GM19397 (cell line): ENCODE data around the gene FSTL5.
"Not testable (repeated sequence)": the region's sequence is repeated elsewhere in the genome, so short reads cannot be mapped to it uniquely, and the experiment has no call there.

ENCODE experiments used
- ATAC-seq: cut with Tn5 transposase; IDR thresholded peaks from one replicate; pipeline ENCODE4 v1.9.1; 2021; ENCODE audit warnings: mild to moderate bottlenecking, moderate library complexity; ENCODE audit not compliant: unreplicated experiment

FSTL5 gene

GRCh38 chr4:161856711-161857326 lies 307.0 kb downstream of the FSTL5 start:
- no peak for ATAC-seq

DNA sequence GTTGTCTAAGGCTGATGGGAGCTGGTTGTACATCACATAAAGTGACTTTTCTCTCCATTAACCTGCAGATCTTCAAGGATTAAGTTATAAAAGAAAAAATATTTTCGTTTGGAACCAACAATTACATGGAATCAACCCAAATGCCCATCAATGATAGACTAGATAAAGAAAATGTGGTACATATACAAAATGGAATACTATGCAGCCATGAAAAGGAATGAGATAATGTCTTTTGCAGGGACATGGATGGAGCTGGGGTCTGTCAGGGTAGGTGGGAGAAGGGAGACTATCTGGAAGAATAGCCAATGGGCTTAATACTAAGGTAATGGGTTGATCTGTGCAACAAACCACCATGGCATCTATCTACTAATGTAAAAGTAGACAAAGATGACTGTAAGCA lies 313.2 kb downstream of the FSTL5 start:
- ATAC-seq, result no peak

GRCh38 chr4:161841759-161842158 lies 322.0 kb downstream of the FSTL5 start:
- no peak for ATAC-seq

DNA sequence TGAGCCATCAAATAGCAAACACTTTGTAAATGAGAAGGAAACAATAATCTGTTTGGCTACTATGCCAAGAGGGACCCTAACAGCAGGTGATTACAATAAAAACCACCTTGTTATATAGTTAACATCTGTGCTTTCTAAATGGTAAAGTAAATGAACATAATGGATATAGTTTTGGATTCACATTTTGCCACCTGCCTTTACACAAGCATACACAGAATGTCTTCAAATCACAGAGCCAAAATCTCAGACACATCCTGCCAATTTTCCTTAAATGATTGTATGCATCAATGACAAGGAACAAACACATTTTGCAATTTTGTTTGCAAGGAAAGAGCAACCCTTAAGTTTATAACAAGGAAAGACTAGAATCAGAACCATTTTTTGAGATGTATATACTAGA lies 334.2 kb downstream of the FSTL5 start:
- no peak for ATAC-seq

- ATAC-seq, result peak; percentile 61
These were observed 335.7 kb downstream of the FSTL5 start for GRCh38 chr4:161828061-161828460.

- no peak for ATAC-seq
These were observed 336.8 kb downstream of the FSTL5 start for GRCh38 chr4:161827013-161827412.

GRCh38 chr4:161823450-161823849 lies 340.4 kb downstream of the FSTL5 start:
- no peak for ATAC-seq

DNA sequence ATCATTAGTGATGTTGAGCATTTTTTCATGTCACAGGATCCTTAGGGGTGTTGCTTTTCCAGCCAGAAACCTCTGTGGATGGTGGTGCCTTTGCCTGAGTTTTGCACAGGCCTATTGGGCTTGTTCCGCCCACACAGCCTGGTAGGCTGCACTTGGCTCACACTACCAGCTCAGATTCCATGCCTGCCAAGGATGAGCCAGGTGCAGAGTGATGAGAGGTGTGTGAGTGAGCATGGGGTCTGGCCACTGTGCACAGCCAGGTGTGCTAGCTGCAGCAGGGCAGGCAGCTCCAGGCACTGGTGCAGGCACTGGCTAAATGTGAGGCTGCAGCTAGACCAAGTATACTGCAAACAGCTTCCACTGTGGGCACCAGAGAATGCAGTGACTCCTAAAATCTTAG lies 341.6 kb downstream of the FSTL5 start:
- ATAC-seq, result no peak

DNA sequence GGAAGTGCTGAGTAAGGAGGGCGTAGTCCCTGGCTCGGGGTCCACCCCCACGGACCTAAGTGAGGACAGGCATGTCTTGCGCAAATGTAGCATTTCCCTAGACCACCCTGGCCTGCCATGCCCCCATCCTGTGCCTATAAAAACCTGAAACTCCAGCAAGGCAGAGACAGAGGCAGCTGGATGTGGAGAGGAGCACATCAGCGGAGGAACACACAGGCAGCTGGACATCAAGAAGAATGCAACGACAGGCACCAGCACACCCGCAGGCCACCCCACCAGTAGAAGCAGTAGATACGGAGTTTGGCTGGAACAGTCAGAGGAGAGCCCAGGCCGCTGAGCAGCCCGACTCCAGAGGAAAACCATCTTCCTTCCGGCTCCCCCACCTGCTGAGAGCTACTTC lies 345.9 kb downstream of the FSTL5 start:
- ATAC-seq, result no peak

- ATAC-seq, result no peak
These were observed 346.8 kb downstream of the FSTL5 start for GRCh38 chr4:161816958-161817357.

GRCh38 chr4:161815841-161816240 lies 348.0 kb downstream of the FSTL5 start:
- ATAC-seq, result no peak

GRCh38 chr4:161813889-161814288 lies 349.9 kb downstream of the FSTL5 start:
- no peak for ATAC-seq

GRCh38 chr4:161813389-161813788 lies 350.4 kb downstream of the FSTL5 start:
- no peak for ATAC-seq

GRCh38 chr4:161803171-161803570 lies 360.6 kb downstream of the FSTL5 start:
- ATAC-seq, result no peak

DNA sequence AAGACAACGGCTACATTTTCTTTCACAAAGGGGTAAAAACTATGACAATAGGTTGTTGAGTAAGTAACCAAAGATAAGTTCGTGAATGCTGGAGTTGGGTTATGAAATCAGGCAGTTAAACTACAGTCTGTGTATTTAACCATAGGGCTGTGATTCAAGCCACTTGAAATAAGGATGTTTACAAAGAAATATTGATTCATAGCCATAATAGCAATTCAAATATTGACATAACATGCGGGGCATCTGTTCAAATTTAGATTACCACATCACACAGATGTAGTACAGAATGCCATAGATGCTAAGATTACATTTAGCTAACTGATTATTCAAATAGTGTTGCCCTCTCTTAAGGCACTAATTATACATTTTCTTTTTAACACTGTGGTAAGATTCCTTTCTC lies 364.1 kb downstream of the FSTL5 start:
- ATAC-seq, result no peak

DNA sequence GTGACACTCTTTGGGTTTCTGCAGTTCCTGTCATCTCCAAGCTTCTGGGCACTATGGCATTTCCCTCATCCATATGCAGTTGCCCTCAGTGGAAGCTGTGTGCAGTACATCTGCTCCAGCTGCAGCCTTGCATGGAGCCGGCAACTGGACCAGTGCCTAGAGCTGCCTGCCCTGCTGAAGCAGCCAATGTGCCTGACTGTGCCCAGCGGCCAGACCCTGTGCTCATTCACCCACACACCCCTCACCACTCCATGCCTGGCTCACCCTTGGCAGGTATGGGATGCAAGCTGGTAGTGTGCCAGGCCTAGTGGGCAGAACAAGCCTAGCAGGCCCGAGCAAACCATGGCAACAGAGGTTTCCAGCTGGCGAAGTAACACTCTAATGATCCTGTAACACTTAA lies 370.8 kb downstream of the FSTL5 start:
- ATAC-seq, result no peak

- ATAC-seq, result no peak
These were observed 371.8 kb downstream of the FSTL5 start for GRCh38 chr4:161791796-161792556.

GRCh38 chr4:161767116-161767515 lies 396.7 kb downstream of the FSTL5 start:
- no peak for ATAC-seq

DNA sequence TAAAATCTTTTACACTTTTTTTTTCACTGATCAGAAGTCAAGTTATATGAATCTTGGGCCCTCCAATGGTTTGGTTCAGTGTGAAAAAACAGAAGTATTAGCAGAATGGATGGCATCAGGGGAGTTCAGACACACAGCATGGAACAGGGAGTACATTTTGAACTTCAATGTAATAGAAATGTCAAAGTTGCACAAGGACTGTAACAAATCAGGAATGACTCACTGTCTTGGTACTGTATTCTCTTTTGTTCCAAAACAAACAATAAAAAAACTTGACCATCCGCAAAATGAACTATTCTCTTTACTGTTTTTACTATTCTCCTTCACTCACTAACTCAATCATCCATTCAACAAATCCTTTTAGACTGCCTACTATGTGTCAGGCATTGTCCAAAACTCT lies 401.0 kb downstream of the FSTL5 start:
- no peak for ATAC-seq

- ATAC-seq, result no peak
These were observed 403.8 kb downstream of the FSTL5 start for GRCh38 chr4:161760008-161760407.

DNA sequence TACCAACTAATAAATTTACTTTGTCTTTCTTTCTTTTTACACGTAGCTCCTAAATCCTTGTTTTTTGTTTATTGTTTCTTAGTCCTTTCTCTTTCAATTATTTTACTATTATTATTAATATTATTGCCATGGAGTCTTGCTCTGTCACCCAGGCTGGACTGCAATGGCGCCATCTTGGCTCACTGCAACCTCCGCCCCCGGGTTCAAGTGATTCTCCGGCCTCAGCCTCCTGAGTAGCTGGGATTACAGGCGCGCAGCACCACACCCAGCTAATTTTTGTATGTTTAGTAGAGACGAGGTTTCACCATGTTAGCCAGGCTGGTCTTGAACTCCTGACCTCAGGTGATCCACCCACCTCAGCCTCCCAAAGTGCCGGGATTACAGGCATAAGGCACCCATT lies 405.4 kb downstream of the FSTL5 start:
- ATAC-seq, result not testable (repeated sequence)

- ATAC-seq, result no peak
These were observed 434.9 kb downstream of the FSTL5 start for GRCh38 chr4:161728929-161729328.

DNA sequence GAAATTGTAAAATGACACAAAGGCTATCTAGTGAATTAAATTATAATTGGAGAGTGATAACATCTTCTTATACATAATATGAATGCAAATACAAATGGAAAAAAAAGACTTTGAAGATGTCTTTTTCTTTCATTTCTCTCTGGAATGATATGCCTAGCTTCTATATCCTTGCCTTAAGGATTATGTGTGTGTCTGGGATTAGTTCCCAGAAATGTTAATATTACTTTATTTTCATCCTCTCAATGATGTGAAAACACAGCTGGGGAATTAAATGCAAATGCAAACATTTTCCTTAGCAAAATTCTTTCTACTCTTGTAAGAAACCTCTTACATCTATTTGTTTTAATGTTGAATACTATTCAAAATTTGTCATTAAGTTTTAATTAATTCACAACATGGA lies 441.9 kb downstream of the FSTL5 start:
- no peak for ATAC-seq
